Measurements from ENCODE around the gene C10orf67.

DNA sequence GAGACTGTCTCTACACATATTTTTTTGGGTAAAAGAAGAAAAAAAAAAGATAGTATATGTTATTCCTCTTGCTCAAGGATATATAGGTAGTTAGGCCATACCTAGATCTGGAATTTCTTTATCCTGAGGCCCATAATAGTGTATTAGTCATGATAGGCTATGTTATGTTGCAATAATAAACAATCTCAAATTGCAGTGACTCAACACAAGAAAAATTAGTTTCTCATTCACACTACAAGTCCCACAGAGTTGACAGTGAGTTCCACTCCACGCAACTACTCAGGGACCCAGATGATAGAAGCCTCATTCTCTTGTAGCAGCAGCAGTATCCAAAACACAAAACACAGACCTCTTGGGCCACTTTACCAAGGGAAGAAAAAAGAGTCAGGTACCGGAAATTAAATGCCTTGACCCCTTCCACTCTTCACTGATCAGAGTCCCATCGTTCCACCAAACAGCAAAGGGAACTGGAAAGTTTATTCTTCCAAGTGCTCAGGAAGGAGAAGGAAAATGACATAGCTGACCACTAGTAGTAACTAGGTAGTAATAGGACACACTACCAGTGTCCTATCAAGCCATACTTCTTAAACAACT is 7.4 kb upstream of the C10orf67 start:
- TF ChIP-seq, protein P1, sequence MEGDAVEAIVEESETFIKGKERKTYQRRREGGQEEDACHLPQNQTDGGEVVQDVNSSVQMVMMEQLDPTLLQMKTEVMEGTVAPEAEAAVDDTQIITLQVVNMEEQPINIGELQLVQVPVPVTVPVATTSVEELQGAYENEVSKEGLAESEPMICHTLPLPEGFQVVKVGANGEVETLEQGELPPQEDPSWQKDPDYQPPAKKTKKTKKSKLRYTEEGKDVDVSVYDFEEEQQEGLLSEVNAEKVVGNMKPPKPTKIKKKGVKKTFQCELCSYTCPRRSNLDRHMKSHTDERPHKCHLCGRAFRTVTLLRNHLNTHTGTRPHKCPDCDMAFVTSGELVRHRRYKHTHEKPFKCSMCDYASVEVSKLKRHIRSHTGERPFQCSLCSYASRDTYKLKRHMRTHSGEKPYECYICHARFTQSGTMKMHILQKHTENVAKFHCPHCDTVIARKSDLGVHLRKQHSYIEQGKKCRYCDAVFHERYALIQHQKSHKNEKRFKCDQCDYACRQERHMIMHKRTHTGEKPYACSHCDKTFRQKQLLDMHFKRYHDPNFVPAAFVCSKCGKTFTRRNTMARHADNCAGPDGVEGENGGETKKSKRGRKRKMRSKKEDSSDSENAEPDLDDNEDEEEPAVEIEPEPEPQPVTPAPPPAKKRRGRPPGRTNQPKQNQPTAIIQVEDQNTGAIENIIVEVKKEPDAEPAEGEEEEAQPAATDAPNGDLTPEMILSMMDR (IDR thresholded peaks at IDR 0.05) = no peak
- no peak for TF ChIP-seq EZH2 (IDR thresholded peaks at IDR 0.05; ENCODE audit: borderline replicate concordance, insufficient read depth, low read depth, low read length, poor library complexity, severe bottlenecking)
